Pons (tissue), 1 donor: Measurements from ENCODE around the gene GFI1B.
"Not testable (repeated sequence)": the region's sequence is repeated elsewhere in the genome, so short reads cannot be mapped to it uniquely, and the experiment has no call there.

ENCODE experiments used
- DNase-seq: peaks from one replicate; pipeline ENCODE4 v3.0.0-alpha.2; 2016; ENCODE audit warnings: low spot score

GFI1B gene

GRCh38 chr9:132969783-132970182 lies 8.7 kb upstream of the GFI1B start:
- DNase-seq: no peak

- DNase-seq: no peak
Observed at GRCh38 chr9:132970324-132971062, 8.0 kb upstream of the GFI1B start.

DNA sequence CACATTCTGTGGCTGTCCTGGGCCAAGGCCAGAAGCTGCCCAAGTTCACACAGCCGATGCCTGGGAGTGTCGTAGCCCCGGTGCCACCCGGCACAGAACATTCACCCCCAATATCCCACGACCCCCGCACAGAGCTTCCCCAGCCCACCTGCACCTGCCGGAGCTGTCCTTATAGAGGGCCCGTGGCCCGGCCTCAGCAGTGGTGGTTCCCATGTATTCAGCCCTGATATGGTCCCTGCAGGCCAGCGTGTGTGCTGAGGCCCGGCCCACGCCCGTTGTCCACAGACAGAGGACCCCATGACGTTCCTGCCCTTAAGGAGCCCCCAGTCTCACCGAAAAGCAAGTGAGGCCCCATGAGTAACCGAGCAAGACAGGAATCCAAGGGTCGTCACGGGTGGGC lies 5.3 kb upstream of the GFI1B start:
- DNase-seq: no peak

DNA sequence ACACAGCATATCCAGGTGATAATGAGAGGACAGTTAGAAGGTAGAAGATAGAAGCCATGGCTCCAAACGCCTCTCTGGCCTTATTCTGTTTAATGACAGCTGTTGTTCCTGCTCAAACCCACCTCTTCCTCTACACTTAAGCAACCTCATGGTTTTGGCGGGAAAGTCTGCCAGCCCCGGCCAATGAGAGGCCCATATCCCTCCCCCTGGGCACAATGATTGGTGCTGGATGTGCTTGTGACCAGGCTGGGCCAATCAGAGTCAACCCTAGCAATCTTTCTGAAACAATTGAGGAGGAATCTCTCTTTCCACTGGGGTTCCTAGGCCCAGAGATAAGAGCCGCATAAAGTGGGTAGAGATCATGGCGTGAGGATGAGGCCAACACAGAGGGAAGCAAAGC lies 4.8 kb upstream of the GFI1B start:
- DNase-seq: no peak

GRCh38 chr9:132975961-132976360 lies 2.5 kb upstream of the GFI1B start:
- no peak for DNase-seq

- DNase-seq: no peak
Observed at GRCh38 chr9:132976571-132976970, 1.9 kb upstream of the GFI1B start.

DNA sequence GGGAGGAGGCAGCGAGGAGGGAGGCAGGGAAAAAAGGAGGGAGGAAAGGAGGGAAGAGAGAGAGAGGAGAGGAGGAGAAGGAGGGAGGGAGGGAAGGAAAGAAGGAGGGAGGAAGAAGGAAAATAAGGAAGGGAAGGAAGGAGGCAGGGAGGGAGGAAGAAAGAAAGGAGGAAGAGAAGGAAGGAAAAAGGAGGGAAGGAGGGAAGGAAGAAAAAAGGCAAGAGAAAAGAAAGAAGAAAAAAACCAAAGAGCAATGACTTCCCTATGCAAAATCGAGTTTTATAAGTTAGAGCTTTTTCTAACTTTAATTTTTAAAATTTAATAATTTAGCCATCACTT lies 413 bp upstream of the GFI1B start:
- no peak for DNase-seq

DNA sequence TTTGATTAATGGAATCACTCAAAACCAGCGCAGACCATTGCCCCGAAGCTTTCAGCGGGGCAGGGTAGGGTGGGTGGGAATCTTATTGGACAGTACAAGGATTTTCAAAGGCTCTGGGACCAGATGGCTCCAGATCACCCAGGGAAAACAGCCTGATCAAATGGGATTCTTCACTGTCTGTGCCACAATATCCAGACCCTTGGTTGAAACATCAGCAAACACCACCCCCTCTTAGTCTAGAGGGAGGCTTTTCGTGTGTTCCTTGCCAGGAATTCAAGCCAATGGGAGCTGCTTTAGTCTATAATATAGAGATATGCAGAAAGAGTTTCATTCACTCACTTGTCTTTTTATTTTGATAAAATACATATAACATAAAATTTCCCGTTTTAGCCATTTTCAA lies 1.7 kb downstream of the GFI1B start:
- DNase-seq: no peak

DNA sequence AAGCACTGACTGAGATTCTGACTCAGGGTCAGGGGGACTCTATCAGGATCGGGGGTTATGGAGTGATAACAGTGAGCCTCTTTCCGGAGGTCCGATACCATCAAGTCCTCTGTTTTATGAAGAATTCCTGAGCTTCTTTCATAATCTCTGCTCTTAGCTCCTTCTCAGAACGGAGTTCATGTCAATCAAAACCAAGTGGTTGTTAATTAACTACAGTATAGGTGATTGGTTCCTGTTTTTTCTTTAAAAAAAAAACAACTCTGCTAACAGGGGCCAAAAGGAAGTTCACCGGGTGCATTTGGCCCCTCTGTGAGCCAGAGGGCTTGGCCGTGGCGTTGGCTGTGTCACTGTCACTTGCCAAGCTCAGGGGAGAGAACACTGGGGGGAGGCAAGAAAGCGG lies 4.0 kb downstream of the GFI1B start:
- no peak for DNase-seq

DNA sequence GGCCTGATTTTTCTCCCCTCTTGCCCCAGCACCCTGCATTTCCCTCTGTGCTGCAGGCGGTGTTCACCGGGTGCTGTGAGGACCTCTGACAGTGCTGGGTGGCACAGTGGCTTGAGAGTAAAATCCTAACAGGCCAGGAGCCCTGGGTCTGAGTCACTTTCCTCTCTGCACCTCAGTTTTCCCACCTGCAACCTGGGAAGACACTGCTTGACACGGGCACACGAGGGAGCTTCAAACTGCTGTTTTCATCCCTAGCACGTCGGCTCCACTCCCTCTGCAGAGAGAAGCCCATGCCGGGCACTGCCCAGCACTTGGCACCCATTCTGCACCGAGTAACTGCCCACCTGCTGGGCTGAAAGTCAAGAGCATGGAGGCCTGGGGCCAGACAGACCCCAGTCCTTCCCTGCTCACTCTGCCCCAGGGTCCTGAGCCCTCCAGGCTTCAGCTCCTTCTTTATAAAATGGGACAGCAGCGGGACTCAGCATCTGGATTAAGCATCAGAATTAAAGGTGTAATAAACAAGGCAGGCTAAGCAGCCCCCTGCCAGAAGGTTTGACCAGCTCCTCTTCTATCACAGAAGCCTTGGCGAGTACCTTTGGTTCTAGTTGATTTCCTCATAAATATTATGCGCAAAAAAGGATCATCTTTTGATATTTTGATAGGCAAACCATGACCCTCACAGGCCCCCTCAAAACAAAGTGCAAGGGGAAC lies 5.2 kb downstream of the GFI1B start:
- no peak for DNase-seq

- no peak for DNase-seq
Observed at GRCh38 chr9:132984202-132985070, 5.9 kb downstream of the GFI1B start.

- DNase-seq: no peak
Observed at GRCh38 chr9:132985071-132985350, 6.5 kb downstream of the GFI1B start.

DNA sequence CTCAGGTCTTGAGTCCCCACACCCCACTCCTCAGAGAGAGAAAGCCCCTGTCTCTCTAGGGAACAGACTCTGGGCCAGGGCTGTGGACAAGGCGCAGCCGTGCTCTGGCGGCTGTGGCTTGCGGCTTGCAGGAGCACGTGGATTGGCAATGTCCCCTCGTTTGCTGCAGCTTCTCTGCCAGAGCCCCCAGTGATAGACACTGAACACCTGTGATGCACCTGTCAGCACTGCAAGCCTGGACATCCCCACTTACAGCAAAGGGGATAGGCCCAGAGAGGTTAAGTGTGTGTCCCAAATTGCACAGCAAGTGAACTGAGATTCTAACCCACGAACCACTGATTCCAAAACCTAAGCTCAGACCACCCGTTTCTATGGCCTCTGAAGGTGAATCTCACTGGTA lies 7.0 kb downstream of the GFI1B start:
- no peak for DNase-seq

DNA sequence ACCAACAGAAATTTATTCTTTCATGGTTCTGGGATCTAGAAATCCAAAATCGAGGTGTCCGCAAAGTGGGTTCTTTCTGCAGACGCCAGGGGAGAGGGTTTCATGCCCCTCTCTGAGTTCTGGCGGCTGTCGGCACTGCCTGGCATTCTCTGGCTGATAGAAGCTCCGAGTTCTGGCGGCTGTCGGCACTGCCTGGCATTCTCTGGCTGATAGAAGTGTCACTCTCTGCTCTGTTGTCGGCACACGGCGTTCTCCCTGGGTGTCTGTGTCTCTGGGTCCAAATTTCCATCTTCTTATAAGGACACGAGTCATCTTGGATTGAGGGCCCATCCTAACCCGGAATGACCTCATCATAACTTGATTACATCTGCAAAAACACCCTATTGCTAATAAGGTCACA lies 7.6 kb downstream of the GFI1B start:
- no peak for DNase-seq

DNA sequence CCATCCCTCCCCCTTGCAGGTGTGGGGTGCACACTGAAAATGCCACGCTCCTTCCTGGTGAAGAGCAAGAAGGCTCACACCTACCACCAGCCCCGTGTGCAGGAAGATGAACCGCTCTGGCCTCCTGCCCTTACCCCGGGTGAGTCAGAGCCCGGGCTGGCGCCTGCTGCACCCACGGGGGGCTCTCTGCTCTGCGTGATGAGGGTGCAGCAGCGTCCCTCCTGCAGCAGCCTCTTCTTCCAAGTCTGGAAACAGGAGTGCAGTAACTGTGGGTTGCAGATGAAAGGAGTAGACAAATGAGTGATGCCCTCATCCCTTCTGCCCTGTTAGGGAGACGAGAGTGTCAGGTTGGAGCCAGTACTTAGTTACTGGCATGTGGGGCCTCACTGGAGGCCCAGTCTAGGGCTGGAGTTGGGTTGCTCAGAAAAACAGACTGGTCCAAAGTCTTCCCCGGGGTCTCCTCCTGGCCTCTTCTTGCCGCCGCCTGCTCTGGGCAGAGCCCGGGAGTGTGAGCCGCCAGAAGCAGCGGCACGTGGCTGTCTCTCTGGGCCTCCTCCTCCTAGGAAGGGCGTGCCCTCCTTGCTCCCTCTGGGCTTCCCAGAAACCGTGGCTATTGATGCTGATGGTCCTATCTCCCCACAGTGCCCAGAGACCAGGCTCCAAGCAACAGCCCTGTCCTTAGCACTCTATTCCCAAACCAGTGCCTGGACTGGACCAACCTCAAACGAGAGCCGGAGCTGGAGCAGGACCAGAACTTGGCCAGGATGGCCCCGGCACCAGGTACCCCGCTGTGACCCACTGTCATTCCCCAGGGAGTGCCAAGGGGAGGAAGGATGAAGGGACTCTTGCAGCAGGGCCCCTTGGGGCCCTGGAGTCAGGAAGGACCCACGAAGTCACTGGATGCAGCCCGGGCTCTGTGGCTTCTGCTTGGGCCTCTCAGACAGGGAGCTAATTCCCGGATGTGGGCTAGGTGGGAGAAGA lies 8.4 kb downstream of the GFI1B start:
- DNase-seq: no peak

- no peak for DNase-seq
Observed at GRCh38 chr9:132988244-132989013, 9.9 kb downstream of the GFI1B start.

- no peak for DNase-seq
Observed at GRCh38 chr9:132989014-132989310, 10.5 kb downstream of the GFI1B start.

- DNase-seq: no peak
Observed at GRCh38 chr9:132989414-132989996, 11.0 kb downstream of the GFI1B start.

DNA sequence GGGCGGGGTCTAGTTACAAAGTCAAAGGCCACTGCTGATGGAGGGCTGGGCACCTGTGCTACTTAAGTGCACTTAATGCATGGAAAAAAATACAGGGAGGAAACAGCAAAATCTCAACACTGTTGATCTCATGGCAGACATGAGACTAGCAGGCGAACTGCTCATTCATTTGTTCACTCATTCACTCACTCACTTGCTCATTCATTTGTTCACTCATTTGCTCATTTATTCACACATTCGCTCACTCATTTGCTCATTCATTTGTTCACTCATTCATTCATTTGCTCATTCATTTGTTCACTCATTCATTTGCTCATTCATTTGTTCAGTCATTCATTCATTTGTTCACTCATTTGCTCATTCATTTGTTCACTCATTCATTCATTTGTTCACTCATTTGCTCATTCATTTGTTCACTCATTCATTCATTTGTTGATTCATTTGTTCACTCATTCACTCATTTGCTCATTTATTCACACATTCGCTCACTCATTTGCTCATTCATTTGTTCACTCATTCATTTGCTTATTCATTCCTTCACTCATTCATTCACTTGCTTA lies 11.6 kb downstream of the GFI1B start:
- not testable (repeated sequence) for DNase-seq

DNA sequence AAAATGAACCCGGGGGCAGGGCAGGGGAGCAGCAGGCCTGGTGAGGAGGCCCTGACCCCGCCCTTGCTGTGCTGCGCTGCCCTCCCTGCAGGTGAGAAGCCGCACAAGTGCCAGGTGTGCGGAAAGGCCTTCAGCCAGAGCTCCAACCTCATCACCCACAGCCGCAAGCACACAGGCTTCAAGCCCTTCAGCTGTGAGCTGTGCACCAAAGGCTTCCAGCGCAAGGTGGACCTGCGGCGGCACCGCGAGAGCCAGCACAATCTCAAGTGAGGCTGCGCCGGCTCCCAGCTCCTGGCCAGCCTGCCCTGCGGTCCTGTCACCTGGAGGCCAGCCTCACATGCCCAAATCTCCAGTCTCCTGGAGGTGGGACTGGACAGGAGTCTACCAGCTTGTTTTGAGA lies 12.3 kb downstream of the GFI1B start:
- DNase-seq: no peak
